Thyroid gland (tissue), 4 donors: ENCODE data around the gene MAGEB2.

Source experiments
- CTCF ChIP-seq, 6 experiments: fragments of 200-600 bp in 3 of 6; fragments of 450-650 bp in 3 of 6; sonication (generic) in 3 of 6; IDR thresholded peaks; one replicate each; pipeline ENCODE4 v1.5.1; 2016 to 2019; ENCODE audit warnings: antibody characterized with exemption in 6 of 6, mild to moderate bottlenecking in 2 of 6, inconsistent platforms in 1 of 6, moderate library complexity in 1 of 6
- POLR2A ChIP-seq, 2 donors: fragments of 450-650 bp; IDR thresholded peaks; one replicate each; pipeline ENCODE4 v1.6.1; 2017; ENCODE audit warnings: antibody characterized with exemption in 2 of 2, mild to moderate bottlenecking in 2 of 2, moderate library complexity in 1 of 2

- TF ChIP-seq CTCF (IDR thresholded peaks at IDR 0.05): no peak
- TF ChIP-seq POLR2A (IDR thresholded peaks at IDR 0.05): no peak
Measured at GRCh38 chrX:30220661-30221060, 5.3 kb downstream of the MAGEB2 start.
